OCI-LY7 (cell line): Measurements from ENCODE around the gene PIEZO2. TPM values are rescaled to one million over a fixed set of nuclear protein-coding genes. Genes with fewer than 3 reads are reported as not detected.

ENCODE experiments used
- BruUV-seq: library from RNA; stranded (reverse); fragments of 400-500 nt; replicated peaks from 2 replicates; lab custom pipeline; 2021; lab: Mats Ljungman, UMichigan
- CTCF ChIA-PET: fragments of 300-600 bp; sonication (Branson Sonifier 250); formaldehyde crosslinking; loops from one replicate; lab custom pipeline; 2022; ENCODE audit warnings: antibody characterized with exemption; ENCODE audit not compliant: unreplicated experiment; lab: Charles Lee
- POLR2A ChIA-PET: fragments of 300-600 bp; sonication (Branson Sonifier 250); formaldehyde crosslinking; loops from one replicate; lab custom pipeline; 2022; ENCODE audit warnings: antibody characterized with exemption; lab: Charles Lee
- DNase-seq: peaks from one replicate; pipeline ENCODE4 v3.0.0-alpha.2; 2015; ENCODE audit warnings: low spot score
- H2AFZ ChIP-seq: fragments of 200-600 bp; sonication (generic), shearing (Covaris generic); 2 replicates; pipeline ENCODE4 v1.6.1; 2014; ENCODE audit warnings: mild to moderate bottlenecking, antibody characterized with exemption, low read length, moderate library complexity
- H3K27ac ChIP-seq: fragments of 200-600 bp; sonication (generic); 2 replicates; pipeline ENCODE4 v1.5.1; 2014; ENCODE audit warnings: mixed run types, low read depth, mild to moderate bottlenecking, moderate library complexity, low read length, inconsistent platforms; ENCODE audit not compliant: poor library complexity, severe bottlenecking
- H3K36me3 ChIP-seq: fragments of 200-600 bp; sonication (generic); 2 replicates; pipeline ENCODE4 v1.6.1; 2014; ENCODE audit warnings: mild to moderate bottlenecking, antibody characterized with exemption, low read length, moderate library complexity, mixed read lengths; ENCODE audit not compliant: insufficient read depth
- H3K4me1 ChIP-seq: fragments of 200-600 bp; sonication (generic); 2 replicates; pipeline ENCODE4 v1.5.1; 2014; ENCODE audit warnings: mild to moderate bottlenecking, low read length; ENCODE audit not compliant: insufficient read depth, poor library complexity, severe bottlenecking
- H3K4me2 ChIP-seq: fragments of 200-600 bp; sonication (generic); 2 replicates; pipeline ENCODE4 v1.6.1; 2014; ENCODE audit warnings: mild to moderate bottlenecking, low read length
- H3K4me3 ChIP-seq: fragments of 200-600 bp; sonication (generic); 2 replicates; pipeline ENCODE4 v1.5.1; 2014; ENCODE audit warnings: mild to moderate bottlenecking, low read depth, low read length; ENCODE audit not compliant: poor library complexity, severe bottlenecking
- H3K79me2 ChIP-seq: fragments of 200-600 bp; sonication (generic); 2 replicates; pipeline ENCODE4 v1.6.1; 2016; ENCODE audit warnings: low read depth, mild to moderate bottlenecking, low read length, moderate library complexity, mixed read lengths; ENCODE audit not compliant: insufficient read depth
- H3K9me2 ChIP-seq: fragments of 200-600 bp; sonication (generic); 2 replicates; pipeline ENCODE4 v1.6.1; 2016; ENCODE audit warnings: mild to moderate bottlenecking, low read length, mixed read lengths; ENCODE audit not compliant: insufficient read depth
- H3K9me3 ChIP-seq: fragments of 200-600 bp; sonication (generic); 2 replicates; pipeline ENCODE4 v1.6.1; 2014; ENCODE audit warnings: mild to moderate bottlenecking, mixed run types, low read length, mixed read lengths
- H4K20me1 ChIP-seq: fragments of 200-600 bp; sonication (generic); 2 replicates; pipeline ENCODE4 v1.6.1; 2014; ENCODE audit warnings: mild to moderate bottlenecking, antibody characterized with exemption, low read length, moderate library complexity, mixed read lengths; ENCODE audit not compliant: insufficient read depth
- EZH2phosphoT487 ChIP-seq: fragments of 200-600 bp; sonication (generic); IDR thresholded peaks from 2 replicates; pipeline ENCODE4 v1.6.1; 2018; ENCODE audit warnings: low read depth, borderline replicate concordance, mild to moderate bottlenecking, mixed run types, antibody characterized with exemption, low read length, moderate library complexity, mixed read lengths
- intact Hi-C: fragments of 100-400 bp; cut with micrococcal nuclease; formaldehyde crosslinking; loops from one replicate; pipeline ENCODE4 v1.10.0; 2022; ENCODE audit not compliant: unreplicated experiment
- total RNA-seq, 2 experiments: library from RNA; depleted of rRNA in 1 of 2; stranded (reverse); fragments of >200 nt in 1 of 2; shearing (Covaris generic) in 1 of 2; gene quantifications; 2 replicates each; pipeline ENCODE4 v1.2.3, GENCODE V29; 2014 to 2022
- TF ChIP-seq, protein P1 (sequence below): fragments of 200-600 bp; sonication (generic); conservative IDR thresholded peaks from 2 replicates; pipeline ENCODE4 v1.5.1; 2014; ENCODE audit warnings: mild to moderate bottlenecking, antibody characterized with exemption, low read length, moderate library complexity, mixed read lengths

PIEZO2 gene
- total RNA-seq, 2 experiments from 2014 or later = 0.95 to 3.3 TPM

DNA sequence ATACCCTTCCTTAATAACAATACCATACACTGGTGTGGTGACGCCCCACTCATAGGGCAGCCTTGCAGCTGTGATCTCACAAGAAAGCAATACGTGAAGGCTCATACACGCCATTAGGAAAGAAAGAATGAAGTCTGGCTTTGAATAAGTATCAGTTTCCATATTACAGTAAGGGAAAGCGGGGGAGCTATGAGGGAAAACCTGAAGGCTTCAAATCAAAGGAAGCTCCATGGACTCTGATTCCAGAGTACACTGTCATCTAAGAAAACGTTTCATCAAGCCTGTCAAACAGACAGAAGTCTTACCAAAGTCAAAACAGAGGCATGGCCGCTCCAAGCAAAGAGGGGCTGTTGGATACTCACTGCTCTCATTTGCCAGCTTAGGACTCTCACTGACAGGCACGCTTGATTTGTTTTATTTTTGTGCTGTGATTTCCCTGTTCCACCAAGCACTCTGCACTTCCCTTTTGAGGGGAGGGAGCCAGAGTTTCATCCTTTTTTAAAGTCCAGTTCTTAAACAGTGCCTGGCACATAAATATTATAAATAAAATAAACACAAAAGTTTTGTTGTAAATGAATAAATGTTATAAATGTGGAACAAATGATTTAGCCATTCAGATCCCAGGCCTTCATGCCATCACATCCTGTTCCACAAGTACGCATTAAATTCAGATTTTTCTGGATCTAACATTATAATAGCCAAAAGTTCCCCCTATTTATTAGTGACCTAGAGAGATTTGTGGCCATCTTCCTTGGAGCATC is 221.2 kb downstream of the PIEZO2 start:
- intact Hi-C loops = no loop called here
- CTCF ChIA-PET = no interaction called here
- peak overlapping the region; percentile 11 for H3K4me3 ChIP-seq
- POLR2A ChIA-PET = interaction anchor here (0.5 to 3.2 kb wide), 7 partner anchors 9 to 77 kb away, joined by 3 to 14 read pairs (median 3); no protein-coding TSS in a partner anchor
- no TSS peak for BruUV-seq
- no peaks in the 10 kb centered on the region for H4K20me1 ChIP-seq
- H3K36me3 ChIP-seq = no peaks in the 10 kb centered on the region
- DNase-seq = peak; percentile 40
- no peaks in the 10 kb centered on the region for H3K9me2 ChIP-seq
- peak overlapping the region; percentile 44 for H3K4me2 ChIP-seq
- peak overlapping the region; percentile 73 for H2AFZ ChIP-seq
- TF ChIP-seq, protein P1, sequence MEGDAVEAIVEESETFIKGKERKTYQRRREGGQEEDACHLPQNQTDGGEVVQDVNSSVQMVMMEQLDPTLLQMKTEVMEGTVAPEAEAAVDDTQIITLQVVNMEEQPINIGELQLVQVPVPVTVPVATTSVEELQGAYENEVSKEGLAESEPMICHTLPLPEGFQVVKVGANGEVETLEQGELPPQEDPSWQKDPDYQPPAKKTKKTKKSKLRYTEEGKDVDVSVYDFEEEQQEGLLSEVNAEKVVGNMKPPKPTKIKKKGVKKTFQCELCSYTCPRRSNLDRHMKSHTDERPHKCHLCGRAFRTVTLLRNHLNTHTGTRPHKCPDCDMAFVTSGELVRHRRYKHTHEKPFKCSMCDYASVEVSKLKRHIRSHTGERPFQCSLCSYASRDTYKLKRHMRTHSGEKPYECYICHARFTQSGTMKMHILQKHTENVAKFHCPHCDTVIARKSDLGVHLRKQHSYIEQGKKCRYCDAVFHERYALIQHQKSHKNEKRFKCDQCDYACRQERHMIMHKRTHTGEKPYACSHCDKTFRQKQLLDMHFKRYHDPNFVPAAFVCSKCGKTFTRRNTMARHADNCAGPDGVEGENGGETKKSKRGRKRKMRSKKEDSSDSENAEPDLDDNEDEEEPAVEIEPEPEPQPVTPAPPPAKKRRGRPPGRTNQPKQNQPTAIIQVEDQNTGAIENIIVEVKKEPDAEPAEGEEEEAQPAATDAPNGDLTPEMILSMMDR = no peak
- no peak for TF ChIP-seq EZH2phosphoT487
- H3K79me2 ChIP-seq = no peaks in the 10 kb centered on the region
- no peaks in the 10 kb centered on the region for H3K9me3 ChIP-seq
- no peak overlapping the region for H3K27ac ChIP-seq
- H3K4me1 ChIP-seq = peaks cover 32% of the 10 kb centered on the region

DNA sequence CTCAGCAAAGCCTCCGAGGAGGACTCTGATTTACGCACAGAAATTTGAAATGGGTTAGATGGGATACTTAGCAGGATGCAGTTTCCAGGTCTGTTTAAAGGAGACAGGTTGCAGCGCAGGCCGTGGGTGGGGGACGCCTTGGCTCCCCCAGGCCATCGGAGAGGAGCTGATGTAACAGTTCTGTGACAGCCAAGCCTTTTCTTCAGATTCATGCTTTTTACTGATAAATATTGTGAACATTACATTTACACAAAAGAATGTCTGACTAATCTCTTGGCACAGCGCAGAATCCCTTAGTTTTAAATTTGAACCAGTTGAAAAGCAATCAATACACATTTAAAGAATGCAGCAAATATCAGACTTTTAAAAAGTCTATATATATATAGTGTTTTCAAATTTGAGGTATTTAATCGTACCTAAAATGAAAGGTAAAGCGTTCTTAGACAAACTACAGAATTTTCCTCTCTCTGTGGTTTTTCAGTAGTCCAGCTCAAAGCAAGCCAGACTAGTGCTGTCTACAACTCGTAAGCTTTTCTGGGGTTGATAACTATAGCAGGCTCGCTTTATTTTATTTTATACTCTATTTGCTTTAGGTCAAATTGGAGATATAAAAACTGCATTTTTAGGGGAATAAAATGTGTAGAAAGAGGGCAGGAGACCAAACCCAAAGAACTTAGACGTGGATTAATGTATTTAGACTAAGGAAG is 221.9 kb downstream of the PIEZO2 start:
- TF ChIP-seq, protein P1 = no peak
- no peak for TF ChIP-seq EZH2phosphoT487
- Histone ChIP-seq H3K9me2 (no peaks in the 10 kb centered on the region), H3K4me1 (peaks cover 32% of the 10 kb centered on the region), H3K9me3 (no peaks in the 10 kb centered on the region), H3K4me2 (peak overlapping the region; percentile 44), H3K4me3 (peak overlapping the region; percentile 11), H4K20me1 (no peaks in the 10 kb centered on the region), H3K27ac (no peak overlapping the region), H3K36me3 (no peaks in the 10 kb centered on the region), H2AFZ (peak overlapping the region; percentile 73), H3K79me2 (no peaks in the 10 kb centered on the region)
- no TSS peak for BruUV-seq
- intact Hi-C loops = no loop called here
- DNase-seq = no peak
- ChIA-PET CTCF (no interaction called here), POLR2A (interaction anchor here (0.7 to 3.2 kb wide), 7 partner anchors 10 to 76 kb away, joined by 3 to 14 read pairs (median 4); no protein-coding TSS in a partner anchor)
